K562 (cell line): ENCODE results near the gene DND1. TPM values are rescaled to one million over a fixed set of nuclear protein-coding genes. Genes with fewer than 3 reads are reported as not detected.

Experiments used
- CCNT2 ChIP-seq: IDR thresholded peaks from 2 replicates; pipeline ENCODE4 v1.6.1; 2011; ENCODE audit warnings: borderline replicate concordance, low read depth, mild to moderate bottlenecking, moderate library complexity, mixed read lengths, low read length; ENCODE audit not compliant: insufficient read length; ENCODE audit errors: extremely low read depth
- CREM ChIP-seq: IDR thresholded peaks from 2 replicates; pipeline ENCODE4 v1.6.1; 2014; ENCODE audit warnings: antibody characterized with exemption, low read depth
- CTBP1 ChIP-seq: fragments of 450-650 bp; IDR thresholded peaks from 2 replicates; pipeline ENCODE4 v1.6.1; 2016; ENCODE audit warnings: borderline replicate concordance
- PRMT5 ChIP-seq: sonication (generic); formaldehyde crosslinking; IDR thresholded peaks from 2 replicates; pipeline ENCODE4 v1.5.0; 2020; ENCODE audit warnings: missing genetic modification reagents
- RBBP5 ChIP-seq: fragments of 200-600 bp; sonication (generic); IDR thresholded peaks from 2 replicates; pipeline ENCODE4 v1.6.1; 2012; ENCODE audit warnings: borderline replicate concordance, mild to moderate bottlenecking, low read length, control low read depth, inconsistent platforms; ENCODE audit not compliant: insufficient read depth, poor library complexity, severe bottlenecking
- RHOXF2B ChIP-seq: fragments of 250-450 bp; sonication (Bioruptor Pico); conservative IDR thresholded peaks from 2 replicates; pipeline ENCODE4 v1.5.1; 2021
- RUNX1 ChIP-seq: sonication (generic); IDR thresholded peaks from 2 replicates; pipeline ENCODE4 v1.6.1; 2016; ENCODE audit warnings: antibody characterized with exemption, low read depth
- TBP ChIP-seq: optimal IDR thresholded peaks from 2 replicates; pipeline ENCODE3; 2011; ENCODE audit warnings: low read depth, low read length, improper control_type of control experiment
- ZFP36 ChIP-seq: fragments of 150-350 bp; IDR thresholded peaks from 2 replicates; pipeline ENCODE4 v1.6.1; 2018; ENCODE audit warnings: low read length, low read depth; ENCODE audit not compliant: partially characterized antibody
- ZNF282 ChIP-seq: sonication (generic); formaldehyde crosslinking; IDR thresholded peaks from 2 replicates; pipeline ENCODE4 v1.8.1; 2023; ENCODE audit warnings: missing genetic modification reagents
- polyA plus RNA-seq, 8 experiments: library from polyadenylated mRNA; depleted of rRNA in 4 of 8; stranded (reverse) in 5 of 8; unstranded in 3 of 8; fragments of >200 nt; fragmentation: Nextera tagmentation in 2 of 8; fragmentation: Illumina TruSeq in 1 of 8; extraction: Ambion mirVana in 2 of 8; extraction: Trizol in 1 of 8; gene quantifications; 2 replicates each; pipeline versions ENCODE4 v1.2.1 to v1.2.3, GENCODE V29; 2011 to 2014; ENCODE audit warnings: inconsistent platforms in 1 of 8, missing spikeins in 1 of 8
- total RNA-seq, 7 experiments: library from RNA; depleted of rRNA in 6 of 7; stranded (reverse); fragments of >200 nt in 6 of 7; fragmentation: Illumina TruSeq in 2 of 7; extraction: Trizol in 2 of 7; gene quantifications; 2 replicates each; pipeline versions ENCODE4 v1.2.1 to v1.2.3, GENCODE V29; 2011 to 2021; ENCODE audit warnings: low replicate concordance in 1 of 7
- TF ChIP-seq, protein P1 (sequence below), 2 experiments: fragments of 450-650 bp in 1 of 2; sonication (generic) in 1 of 2; formaldehyde crosslinking in 1 of 2; IDR thresholded peaks; 2 replicates each; pipeline versions ENCODE4 v1.7.1 to v1.9.0; 2016 to 2022; ENCODE audit warnings: inconsistent platforms in 1 of 2, mild to moderate bottlenecking in 1 of 2, missing genetic modification reagents in 1 of 2
- TF ChIP-seq, protein P2 (sequence below): fragments of 450-650 bp; IDR thresholded peaks from 2 replicates; pipeline ENCODE4 v1.6.1; 2017; ENCODE audit warnings: antibody characterized with exemption

Gene DND1
- total and polyA plus RNA-seq, 9 of the 15 experiments (the other 6 are each of a cell fraction or from before 2014, with no cell fraction given) = 0.37 to 2.0 (median 0.90) TPM; not detected in 3

DNA sequence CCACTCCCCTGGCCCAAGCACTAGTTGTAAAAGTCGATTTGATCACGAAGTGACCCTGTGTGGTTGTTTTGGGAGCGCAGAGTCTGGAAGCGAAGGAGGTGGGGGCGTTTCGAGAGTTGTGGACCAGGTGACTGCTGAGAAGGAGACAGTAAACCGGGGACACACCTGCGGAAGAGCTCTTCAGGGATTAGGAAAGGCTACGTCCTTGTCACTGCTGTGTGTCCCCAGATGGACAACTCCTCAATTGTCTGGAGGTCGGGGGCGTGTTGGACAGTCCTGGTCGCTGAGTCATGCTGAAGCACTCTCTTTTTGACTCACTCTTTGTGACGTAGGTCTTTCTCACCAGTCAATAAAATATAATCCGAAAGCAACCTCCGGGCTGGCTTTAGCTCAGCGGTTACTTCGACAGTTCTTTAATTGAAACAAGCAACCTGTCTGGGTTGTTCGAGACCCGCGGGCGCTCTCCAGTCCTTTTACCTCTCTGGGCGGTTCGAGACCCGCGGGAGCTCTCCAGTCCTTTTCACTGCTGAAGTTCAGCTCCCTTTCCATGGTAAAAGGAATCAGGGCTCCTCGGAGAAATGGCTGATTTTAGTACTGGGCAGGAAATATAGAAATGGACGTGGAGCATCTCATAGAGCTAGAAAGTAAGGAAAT, 37.6 kb upstream of the DND1 start (continued):
- TF ChIP-seq CCNT2 = peak; percentile 21
- TF ChIP-seq RUNX1 = no peak
- TF ChIP-seq ZFP36 = peak; percentile 43
- TF ChIP-seq CTBP1 = peak; percentile 98
- TF ChIP-seq, protein P1, sequence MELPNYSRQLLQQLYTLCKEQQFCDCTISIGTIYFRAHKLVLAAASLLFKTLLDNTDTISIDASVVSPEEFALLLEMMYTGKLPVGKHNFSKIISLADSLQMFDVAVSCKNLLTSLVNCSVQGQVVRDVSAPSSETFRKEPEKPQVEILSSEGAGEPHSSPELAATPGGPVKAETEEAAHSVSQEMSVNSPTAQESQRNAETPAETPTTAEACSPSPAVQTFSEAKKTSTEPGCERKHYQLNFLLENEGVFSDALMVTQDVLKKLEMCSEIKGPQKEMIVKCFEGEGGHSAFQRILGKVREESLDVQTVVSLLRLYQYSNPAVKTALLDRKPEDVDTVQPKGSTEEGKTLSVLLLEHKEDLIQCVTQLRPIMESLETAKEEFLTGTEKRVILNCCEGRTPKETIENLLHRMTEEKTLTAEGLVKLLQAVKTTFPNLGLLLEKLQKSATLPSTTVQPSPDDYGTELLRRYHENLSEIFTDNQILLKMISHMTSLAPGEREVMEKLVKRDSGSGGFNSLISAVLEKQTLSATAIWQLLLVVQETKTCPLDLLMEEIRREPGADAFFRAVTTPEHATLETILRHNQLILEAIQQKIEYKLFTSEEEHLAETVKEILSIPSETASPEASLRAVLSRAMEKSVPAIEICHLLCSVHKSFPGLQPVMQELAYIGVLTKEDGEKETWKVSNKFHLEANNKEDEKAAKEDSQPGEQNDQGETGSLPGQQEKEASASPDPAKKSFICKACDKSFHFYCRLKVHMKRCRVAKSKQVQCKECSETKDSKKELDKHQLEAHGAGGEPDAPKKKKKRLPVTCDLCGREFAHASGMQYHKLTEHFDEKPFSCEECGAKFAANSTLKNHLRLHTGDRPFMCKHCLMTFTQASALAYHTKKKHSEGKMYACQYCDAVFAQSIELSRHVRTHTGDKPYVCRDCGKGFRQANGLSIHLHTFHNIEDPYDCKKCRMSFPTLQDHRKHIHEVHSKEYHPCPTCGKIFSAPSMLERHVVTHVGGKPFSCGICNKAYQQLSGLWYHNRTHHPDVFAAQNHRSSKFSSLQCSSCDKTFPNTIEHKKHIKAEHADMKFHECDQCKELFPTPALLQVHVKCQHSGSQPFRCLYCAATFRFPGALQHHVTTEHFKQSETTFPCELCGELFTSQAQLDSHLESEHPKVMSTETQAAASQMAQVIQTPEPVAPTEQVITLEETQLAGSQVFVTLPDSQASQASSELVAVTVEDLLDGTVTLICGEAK (IDR thresholded peaks at IDR 0.05) = peak; percentile 87
- TF ChIP-seq, protein P1 (CRISPR knock-in tag; IDR thresholded peaks at IDR 0.05) = no peak
- TF ChIP-seq ZNF282 (CRISPR knock-in tag) = no peak
- TF ChIP-seq, protein P2, sequence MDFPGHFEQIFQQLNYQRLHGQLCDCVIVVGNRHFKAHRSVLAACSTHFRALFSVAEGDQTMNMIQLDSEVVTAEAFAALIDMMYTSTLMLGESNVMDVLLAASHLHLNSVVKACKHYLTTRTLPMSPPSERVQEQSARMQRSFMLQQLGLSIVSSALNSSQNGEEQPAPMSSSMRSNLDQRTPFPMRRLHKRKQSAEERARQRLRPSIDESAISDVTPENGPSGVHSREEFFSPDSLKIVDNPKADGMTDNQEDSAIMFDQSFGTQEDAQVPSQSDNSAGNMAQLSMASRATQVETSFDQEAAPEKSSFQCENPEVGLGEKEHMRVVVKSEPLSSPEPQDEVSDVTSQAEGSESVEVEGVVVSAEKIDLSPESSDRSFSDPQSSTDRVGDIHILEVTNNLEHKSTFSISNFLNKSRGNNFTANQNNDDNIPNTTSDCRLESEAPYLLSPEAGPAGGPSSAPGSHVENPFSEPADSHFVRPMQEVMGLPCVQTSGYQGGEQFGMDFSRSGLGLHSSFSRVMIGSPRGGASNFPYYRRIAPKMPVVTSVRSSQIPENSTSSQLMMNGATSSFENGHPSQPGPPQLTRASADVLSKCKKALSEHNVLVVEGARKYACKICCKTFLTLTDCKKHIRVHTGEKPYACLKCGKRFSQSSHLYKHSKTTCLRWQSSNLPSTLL = peak; percentile 71; the same call in 1 of the 2 replicates
- TF ChIP-seq RBBP5 = peak; percentile 67
- TF ChIP-seq TBP = peak; percentile 99
- TF ChIP-seq RHOXF2B = no peak
- peak; percentile 97 for TF ChIP-seq CREM
- no peak for TF ChIP-seq PRMT5 (CRISPR knock-in tag)
